ENCODE data around the gene HIVEP3. TPM values are rescaled to one million over a fixed set of nuclear protein-coding genes. Genes with fewer than 3 reads are reported as not detected.

HIVEP3 gene
- total RNA-seq, 4 donors from 2014 or later: 4.6 to 8.3 (median 6.5) TPM

- Histone ChIP-seq H3K27ac (no peak overlapping the region), H3K4me3 (no peak overlapping the region), H3K36me3 (no peaks in the 10 kb centered on the region), H3K4me1 (no peaks in the 10 kb centered on the region), H3K27me3 (no peaks in the 10 kb centered on the region), H3K9me3 (no peaks in the 10 kb centered on the region)
- no peak for TF ChIP-seq CTCF (IDR thresholded peaks at IDR 0.05)
- TF ChIP-seq POLR2A (IDR thresholded peaks at IDR 0.05): no peak
- DNase-seq: no peak
Observed at GRCh38 chr1:41790351-41790750, 128.4 kb downstream of the HIVEP3 start.

DNA sequence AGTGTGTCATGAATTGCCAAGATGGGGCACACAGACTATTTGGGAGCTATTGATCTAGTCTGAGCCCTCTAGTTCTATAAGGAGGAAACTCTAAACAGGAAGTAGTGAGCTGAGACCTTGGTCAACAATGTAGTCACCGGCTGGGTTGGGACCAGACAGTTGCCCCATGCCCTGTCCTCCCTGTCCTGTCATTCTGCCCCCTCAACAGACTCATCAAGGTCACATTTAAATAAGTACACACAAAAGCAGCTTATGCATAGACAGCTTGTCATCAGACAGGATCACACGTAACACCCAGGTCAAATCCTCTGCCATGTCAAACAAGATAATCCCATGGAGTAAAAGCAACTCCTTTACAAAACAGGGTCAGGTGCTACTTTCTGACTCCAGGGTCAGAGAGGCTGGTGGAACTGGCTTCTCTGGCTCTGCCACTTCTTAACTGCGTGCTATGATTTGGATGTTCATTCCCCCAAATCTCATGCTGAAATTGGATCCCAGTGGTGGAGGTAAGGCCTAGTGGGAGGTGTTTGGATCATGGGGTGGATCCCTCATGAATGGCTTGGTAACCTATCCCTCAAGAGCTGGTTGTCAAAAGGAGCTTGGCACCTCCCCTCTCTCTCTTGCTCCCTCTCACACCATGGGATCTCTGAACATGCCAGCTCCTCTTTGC is 128.9 kb downstream of the HIVEP3 start:
- TF ChIP-seq POLR2A (IDR thresholded peaks at IDR 0.05) (no peak), CTCF (IDR thresholded peaks at IDR 0.05) (no peak)
- no peak overlapping the region for H3K27ac ChIP-seq
- no peaks in the 10 kb centered on the region for H3K9me3 ChIP-seq
- H3K36me3 ChIP-seq: no peaks in the 10 kb centered on the region
- no peak for DNase-seq
- H3K4me3 ChIP-seq: no peak overlapping the region
- no peaks in the 10 kb centered on the region for H3K27me3 ChIP-seq
- H3K4me1 ChIP-seq: no peaks in the 10 kb centered on the region

GRCh38 chr1:41788427-41788826 is 130.3 kb downstream of the HIVEP3 start:
- TF ChIP-seq POLR2A (IDR thresholded peaks at IDR 0.05) (no peak), CTCF (IDR thresholded peaks at IDR 0.05) (no peak)

GRCh38 chr1:41784531-41785274 is 134.0 kb downstream of the HIVEP3 start:
- H3K36me3 ChIP-seq: no peaks in the 10 kb centered on the region
- no peak overlapping the region for H3K4me3 ChIP-seq
- no peaks in the 10 kb centered on the region for H3K9me3 ChIP-seq
- H3K27me3 ChIP-seq: no peaks in the 10 kb centered on the region
- H3K4me1 ChIP-seq: no peaks in the 10 kb centered on the region
- no peak overlapping the region for H3K27ac ChIP-seq
- TF ChIP-seq POLR2A (IDR thresholded peaks at IDR 0.05) (no peak), CTCF (IDR thresholded peaks at IDR 0.05) (no peak)
- no peak for DNase-seq

More at GRCh38 chr1:41788427-41788826, 130.3 kb downstream of the HIVEP3 start:
- no peaks in the 10 kb centered on the region for H3K27me3 ChIP-seq
- H3K4me1 ChIP-seq: no peaks in the 10 kb centered on the region
- H3K4me3 ChIP-seq: no peak overlapping the region
- no peaks in the 10 kb centered on the region for H3K36me3 ChIP-seq
- H3K27ac ChIP-seq: no peak overlapping the region
- DNase-seq: no peak
- H3K9me3 ChIP-seq: no peaks in the 10 kb centered on the region

DNA sequence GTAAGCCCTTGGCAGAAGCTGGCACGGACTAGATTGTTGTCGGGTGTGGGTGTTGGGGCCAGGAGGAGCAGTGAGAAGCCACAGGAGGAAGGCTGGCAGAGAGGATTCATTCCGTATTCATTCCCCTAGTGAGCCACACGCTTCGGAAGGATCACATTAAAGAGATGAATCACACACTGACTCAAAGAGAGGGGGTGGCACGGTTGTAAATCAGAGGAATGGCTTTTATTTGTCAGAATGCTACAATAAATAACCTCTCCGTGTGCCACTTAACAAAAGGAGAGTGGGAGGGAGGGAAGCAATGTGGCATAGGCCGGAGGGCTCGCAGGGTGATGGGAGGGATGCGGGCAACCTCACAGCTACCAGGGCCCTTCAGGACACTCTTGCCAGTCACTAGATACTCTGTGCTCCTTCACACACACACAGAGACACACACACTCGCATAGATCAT is 135.5 kb downstream of the HIVEP3 start:
- DNase-seq: no peak
- no peaks in the 10 kb centered on the region for H3K36me3 ChIP-seq
- no peak overlapping the region for H3K4me3 ChIP-seq
- no peaks in the 10 kb centered on the region for H3K4me1 ChIP-seq
- H3K27ac ChIP-seq: no peak overlapping the region
- H3K27me3 ChIP-seq: no peaks in the 10 kb centered on the region
- TF ChIP-seq CTCF (IDR thresholded peaks at IDR 0.05): no peak
- no peak for TF ChIP-seq POLR2A (IDR thresholded peaks at IDR 0.05)
- H3K9me3 ChIP-seq: no peaks in the 10 kb centered on the region
